T-helper 2 cell (primary cell): ENCODE results near the gene TAGLN2.

Source experiments
- DNase-seq, 5 experiments: peaks; one replicate each; pipeline versions ENCODE4 v3.0.0 to v3.0.0-alpha.2; 2012 to 2022

The TAGLN2 gene

DNA sequence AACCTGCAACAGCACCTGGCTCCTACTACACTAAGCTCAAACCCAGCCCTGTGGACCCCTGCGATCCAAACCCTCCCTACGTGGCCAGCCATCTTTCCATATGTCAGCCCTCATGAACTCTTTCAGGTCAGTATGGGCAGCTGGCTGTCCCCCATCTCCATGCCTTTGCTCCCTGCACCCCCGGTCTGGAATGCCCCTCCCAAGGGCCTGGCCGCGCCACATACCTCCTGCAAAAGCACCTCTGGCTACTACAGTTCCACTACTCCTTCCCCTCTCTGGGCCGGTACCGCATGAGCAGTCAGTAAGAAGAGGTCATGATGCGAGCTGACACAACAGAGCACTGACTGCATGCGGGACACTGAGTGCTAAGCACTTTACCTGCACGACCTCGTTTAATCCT, 10.0 kb upstream of the TAGLN2 start:
- no peak for DNase-seq

DNA sequence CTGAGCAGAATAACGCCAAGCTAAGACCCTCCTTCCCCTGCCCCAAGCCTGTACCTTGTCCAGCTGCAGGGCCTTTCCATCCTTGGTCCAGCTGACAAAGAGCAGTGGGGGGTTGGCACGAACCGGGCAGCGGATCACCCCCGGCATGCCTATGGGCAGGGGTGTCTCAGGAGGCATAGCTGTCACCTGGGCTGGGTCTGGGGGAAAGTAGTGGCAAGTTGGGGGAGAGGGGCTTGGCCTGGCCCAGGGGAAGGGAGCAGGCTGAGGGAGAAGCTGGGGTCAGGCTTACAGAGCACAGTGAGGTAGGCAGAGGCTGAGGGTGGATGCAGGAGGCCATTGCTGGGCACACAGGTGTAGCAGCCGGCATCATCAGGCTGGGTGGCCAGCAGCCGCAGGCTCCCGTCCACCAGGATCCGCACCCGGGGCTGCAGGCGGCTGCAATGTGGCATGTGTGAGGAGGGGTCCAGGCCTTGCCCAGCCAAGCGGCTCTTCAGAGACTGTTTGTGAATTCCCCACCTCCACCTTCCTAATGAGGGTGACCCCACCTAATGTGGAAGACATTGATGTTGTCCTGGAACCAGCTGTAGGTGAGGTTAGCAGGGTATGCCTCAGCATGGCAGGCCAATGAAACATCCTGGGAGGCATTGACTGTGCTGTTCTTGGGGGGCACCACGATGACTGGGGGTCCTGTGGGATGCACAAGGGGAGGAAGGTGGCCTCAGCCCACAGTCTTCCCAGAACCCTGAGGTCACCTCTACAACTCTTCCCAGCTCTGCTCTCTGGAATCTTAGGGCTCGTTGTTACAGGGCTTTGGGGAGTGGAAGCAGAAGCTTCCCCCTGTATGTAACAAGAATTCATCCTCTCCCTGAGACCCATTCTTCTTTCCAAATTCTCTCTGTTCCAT, 9.1 kb upstream of the TAGLN2 start:
- DNase-seq: no peak

DNA sequence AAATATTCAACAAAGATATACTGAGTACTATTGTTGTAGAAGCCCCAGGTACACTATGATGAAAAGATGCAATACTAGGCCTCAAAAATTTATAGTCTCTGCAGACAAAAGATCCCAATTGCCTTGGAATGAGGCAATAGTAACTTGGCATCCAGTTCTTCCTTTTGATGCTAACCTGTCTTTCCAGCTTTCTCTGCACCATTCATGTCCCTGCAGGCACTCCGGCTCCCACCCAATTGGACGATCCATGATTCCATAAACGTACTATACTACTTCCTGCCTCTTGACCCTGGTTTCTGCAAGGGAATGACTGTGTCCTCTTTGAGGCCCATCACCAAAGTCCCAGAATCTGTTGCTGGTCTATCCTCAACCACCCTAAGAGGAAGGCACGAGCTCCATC, 8.0 kb upstream of the TAGLN2 start:
- DNase-seq: no peak

DNA sequence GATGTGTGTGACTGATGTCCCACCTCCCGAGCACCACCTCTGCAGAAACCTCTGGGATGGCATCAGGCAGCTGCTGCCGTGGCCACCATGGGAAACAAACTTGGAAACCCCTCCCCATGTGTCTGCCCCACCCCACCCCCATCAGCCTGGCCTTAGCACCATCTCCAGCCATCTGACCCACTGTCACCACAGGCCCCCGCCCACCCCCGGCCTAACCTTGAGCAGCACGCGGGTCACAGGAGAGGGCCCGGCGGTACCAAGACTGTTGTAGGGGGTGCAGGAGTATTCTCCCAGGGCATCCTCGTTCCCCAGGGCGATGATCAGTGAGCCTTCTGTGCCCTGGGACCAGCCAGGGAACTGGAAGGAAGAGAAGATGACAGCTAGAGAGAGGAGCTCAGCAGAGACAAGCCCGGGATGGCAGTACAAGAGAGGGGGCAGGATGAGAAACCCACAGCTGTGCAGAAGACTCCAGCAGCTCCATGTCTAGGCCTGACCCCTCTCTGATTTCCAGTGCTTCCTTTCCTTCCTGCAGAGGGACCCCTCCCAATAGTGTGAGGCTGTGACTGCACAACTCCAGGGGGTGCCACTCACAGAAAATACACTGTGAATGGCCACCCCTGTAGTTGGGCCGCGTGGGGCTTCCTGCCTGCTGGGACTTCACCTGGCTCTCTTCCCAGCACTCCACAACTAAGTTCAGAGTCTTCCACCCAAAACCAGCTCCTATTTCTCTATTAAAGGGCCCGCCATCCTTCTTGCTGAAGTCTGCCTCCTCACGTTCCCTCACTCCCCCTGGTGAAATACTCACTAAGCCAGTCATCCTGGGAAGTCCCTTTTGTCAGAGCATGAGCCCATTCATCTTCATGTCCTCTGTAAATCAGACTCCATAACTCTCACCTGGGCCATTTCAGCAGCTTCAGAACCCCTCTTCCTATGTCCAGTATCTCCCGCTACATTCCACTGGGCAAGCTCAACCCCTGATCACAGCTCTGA, 7.3 kb upstream of the TAGLN2 start:
- DNase-seq: no peak

DNA sequence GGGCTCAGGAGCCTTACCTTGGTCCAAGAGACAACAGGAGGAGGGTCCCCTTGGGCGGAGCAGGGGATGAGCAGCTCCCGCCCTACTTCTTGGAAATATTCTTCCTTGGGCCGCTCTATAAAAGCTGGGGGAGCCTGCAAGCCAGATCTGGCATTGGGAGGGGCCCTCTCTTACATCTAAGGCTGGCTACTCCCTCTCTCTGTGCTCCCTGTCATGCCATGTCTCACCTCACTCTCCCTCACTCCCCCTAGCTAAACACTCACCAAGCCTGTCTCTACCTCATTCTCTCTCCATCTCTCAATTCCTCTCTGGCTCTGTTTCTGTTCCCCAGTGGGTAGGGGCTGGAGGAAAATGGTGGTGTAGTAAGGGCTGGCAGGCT, 6.5 kb upstream of the TAGLN2 start:
- DNase-seq: no peak

DNA sequence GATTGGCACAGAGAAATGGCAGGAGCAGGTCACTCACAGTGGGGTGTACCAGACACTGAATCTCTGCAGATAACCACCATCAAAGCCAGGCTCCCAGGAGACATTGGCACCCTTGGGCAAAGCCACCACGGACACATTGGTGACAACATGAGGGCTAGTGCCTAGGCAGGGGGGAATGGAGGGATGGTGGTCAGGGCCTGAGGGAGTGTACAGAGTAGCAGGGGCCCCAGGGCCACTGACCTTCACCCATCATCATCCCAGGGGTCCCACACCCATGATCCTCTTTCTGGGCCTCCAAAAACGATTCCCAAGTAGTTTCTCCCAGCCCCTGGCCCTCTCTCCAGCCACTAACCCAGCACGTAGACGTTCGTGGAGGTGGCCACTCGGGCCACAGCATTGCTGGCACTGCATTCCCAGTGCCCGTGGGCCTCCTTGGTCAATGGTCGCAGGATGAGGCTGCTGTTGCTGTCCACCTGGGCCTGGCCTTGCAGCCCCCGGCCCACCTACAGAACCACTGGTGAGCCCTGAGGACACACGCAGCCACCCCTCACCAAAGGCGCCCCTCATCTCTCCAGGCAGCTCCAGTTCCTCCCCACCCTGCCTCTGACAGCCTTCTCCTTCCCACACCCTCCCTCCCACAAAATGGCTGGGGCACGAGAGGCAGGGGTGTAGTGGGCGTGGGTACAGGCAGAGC, 5.9 kb upstream of the TAGLN2 start:
- no peak for DNase-seq

DNA sequence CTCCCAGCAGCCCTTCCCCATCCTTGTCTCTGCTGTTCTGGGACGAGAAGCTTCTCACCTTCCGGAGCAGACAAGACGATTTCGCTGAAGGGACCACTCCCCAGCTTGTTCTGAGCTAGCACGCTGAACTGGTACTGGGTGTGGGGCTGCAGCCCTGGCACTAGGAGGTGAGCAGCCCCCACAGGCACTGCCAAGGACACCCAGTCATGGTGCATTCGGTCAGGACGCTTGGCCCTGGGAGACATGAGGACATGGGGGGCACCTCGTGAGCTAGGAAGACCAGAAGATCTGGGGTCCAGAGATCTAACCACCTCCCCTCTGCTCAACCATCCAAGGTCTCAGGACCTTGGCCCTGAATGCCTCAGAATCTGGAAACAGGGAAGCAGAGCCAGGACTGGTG, 5.3 kb upstream of the TAGLN2 start:
- no peak for DNase-seq

DNA sequence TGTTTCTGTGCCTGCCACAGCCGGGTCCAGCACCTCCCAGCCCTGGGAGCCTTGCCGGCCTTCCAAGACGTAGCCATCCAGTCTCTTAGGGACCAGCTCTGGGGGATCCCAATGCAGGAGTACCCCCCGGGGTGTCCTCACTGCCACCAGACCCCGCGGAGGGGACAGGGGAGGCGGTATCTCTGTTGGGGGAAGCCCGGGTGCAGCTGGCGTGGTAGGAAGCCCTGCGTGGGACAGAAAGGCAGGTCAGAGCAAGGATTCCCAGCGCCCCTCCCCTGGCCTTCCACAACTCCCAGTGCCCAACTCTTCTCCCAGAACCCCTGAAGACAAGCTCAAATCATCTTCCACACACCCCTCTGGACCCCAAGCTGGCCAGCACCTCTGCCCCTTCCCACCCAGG, 4.9 kb upstream of the TAGLN2 start:
- no peak for DNase-seq

DNA sequence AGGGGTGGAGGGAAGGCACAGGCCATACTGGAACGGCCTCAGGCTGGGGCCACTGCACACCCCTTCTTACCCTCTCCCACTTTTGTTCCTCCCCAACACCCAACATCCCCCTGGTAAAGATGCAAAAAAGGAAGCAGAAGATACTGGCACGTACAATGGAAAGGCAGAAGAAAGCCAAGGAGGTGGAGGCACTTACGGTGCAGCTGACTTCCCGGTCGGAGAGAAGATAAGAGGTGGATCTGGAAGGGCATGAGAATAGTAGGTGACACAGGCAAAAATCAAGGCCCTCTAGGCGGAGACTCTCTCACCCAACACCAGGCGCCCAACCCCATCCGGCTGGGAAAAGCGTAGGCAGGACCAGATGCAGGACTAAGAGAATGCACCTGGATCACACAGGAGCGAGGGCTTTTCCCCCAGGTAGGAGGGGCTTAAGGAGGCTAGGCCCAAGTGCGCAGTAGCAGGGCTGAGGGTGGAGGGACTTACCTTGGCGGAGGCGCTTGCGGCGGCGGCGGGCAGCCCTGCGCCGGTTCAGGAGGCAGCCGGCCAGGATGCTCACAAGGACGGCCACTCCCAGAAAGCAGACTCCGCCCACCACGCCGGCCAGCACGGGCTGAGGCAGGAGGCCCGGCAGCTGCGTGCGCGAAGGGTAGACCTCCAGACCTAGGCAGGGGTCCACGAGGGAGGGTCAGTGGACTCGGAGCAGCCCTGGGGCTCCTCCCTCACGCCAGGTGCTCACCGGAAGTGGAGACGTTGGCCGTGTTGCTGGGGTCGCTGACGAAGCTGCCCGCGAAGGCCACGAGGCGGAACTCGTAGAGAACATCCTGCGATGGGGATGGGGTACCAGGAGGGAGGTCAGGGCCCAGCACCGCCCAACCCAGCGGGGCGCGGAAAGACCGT, 4.1 kb upstream of the TAGLN2 start:
- no peak for DNase-seq

DNA sequence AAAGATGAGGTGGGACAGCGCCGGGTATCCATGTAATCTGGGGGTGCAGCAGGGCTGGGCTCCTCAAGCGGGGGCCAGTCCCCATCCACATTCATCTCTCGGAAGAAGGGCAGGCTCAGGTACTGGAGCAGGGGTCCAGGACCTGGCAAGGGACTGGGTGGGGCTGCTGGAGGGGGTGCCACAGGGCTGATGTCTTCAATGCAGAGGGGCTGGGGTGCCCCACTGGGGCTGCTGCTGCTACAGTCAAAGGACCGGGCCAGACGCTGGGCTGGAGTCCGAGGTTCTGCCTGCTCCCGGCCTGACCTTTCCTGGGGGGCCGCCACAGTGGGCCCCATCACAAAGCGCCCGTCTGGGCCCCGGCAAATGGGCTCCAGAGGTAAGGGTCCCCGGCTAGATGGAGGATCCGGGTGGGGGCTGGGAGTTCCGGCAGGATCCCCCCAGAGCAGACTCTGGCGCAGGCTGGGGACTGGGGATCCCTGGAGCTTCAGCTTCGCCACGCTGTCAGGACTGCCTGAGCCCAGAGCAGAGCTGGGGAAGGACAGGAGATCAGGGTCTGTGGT, 3.3 kb upstream of the TAGLN2 start:
- no peak for DNase-seq

DNA sequence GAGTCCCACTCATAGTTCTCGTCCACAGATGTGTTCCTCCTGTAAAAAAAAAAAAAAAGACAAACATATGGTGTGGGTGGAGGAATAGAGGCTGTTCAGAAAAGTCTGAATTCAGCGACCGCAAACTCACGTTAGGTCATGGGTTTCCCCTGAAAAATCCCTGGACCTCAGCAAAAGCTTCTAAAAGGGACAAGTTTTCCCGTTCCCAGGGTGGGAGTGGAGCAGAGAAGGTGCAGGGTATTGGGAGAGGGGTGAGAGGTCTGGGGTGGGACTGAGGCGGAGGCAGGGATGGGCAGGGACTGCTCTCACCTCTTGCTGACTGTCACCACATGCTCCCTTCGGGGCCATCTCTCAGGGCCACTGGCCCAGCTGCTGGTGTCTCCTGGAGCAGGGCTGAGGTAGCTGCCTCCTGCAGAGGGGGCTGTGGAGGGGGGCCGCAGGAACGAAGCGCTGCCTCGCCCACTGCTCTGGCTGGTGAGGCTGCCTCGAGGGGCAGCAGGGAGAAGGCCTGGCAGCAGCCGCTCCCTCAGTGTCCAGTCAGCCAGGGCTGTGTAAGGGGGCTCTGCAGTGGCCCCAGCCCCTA, 2.6 kb upstream of the TAGLN2 start:
- DNase-seq: no peak

DNA sequence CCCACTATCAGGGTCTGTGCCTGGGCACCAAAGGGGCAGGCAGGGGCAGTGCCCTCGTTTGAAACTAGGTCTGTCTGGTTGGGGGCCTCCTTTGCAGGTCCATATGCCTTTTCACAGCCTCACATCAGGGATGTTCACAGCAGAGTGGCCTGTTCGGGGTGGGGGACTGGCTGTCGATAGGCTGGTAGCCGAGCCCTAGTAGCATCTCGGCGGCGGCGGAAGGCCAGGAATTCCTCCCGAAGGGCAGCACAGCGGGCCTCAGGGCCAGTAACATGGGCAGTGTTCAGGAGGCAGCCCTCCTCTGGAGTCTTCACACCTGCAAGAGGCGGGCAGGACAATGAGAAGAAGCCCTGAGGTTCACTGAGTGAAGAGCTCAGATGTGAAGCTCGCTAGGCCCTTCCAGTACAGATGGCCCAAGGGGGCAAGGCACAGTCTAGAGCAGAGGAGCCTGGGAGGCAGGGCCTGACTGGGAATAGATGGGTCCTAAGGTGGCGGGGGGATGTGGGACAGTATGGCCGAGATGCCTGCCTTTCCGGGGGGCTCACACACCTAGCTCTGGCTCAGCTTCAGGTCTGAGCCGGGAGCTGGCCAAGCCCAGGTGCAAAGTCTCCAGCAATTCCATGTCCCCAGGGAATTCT, 2.0 kb upstream of the TAGLN2 start:
- no peak for DNase-seq

DNA sequence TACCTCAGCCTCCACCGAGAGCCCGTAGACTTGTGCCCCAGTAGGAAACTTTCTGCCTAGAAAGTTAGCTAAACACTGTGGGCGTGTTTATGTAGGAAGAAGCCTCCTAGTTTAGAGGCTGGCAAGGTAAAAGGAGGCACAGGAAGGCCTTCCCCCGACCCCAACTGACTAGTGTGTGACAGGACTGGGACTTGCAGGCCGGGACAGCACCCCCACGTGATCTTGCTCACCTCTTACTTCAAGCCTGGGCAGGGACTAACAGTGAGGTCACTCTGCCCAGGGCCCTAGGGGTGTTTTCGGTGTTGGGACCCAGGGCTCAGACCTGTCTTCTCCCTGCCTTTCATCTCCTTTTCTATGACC, 392 bp upstream of the TAGLN2 start:
- DNase-seq: peak in 1 of 5 experiments; percentile 21

DNA sequence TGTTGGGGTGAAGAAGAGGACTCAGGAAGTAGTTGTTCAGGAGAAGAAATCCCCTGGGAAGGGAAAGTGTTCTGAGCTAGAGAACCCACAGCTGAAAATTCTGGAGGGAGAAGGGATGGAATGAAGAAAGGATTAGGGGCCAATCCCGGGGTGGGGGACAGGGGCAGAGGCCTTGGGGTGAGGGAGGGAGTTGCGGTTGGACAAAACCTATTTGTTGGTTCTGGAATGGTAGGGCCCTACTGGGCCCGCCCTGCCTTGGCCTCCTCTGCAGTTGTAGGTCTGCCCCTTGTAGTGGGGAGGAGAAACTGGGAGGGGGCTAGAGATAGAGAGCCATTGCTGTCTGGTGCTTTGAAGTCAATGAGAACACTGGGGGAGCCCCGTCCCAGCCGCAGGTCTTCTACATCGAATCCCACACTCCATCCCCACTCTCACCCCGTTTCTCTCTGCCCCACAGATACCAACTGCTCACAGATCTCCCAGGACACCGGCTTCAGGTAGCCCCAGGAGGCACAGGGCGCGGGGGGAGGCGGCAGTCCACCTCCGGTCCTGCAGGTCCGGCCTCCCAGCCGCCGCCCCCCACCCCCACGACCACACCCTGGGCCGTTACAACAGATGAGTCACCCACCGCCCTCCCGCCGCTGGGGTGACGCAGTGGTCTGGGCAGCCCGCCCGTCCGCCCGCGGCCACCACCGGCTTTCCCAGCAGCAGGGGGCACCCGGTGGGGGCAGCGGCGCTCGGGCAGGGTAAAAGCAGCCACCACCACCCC, 1.1 kb downstream of the TAGLN2 start:
- peak; percentile 38 to 76 (median 65) for DNase-seq

DNA sequence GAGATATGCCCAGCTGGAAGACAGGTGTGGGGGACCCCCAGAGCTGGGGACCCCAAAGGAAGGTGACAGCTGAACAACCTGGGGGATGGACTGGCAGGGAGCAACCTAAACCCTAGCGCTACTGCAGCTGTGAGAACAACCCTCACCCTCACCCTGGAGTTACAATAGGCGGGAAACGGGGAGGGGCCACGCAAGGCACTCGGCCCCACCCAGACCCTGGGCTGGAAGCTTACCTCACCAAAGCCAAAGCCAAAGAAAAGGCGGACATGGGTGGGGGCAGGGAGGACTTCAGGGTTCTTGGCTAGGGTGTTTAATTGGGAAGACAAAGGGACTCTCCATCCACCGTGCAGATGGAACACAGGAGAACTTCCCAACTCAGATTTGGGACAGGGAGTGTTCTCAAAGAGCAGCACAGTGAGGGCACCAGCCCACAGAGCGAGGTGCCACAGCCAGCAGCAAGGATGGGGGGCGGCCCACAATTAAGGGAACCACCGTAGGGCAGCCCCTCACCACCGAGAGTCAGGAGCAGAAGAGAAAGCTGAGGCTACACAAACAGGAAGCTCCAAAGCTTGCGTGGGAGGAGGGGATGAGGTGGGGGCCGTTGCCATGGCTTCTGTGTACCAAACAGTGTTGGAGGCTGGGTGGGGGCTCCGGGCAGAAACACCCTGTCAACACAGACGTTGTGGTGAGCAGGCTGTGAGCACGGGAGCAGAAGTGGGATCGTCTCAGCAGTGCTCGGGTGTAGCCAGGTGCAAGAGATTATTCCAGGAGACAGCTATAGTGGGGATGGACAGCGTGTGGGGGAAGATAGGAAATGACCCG, 1.9 kb downstream of the TAGLN2 start:
- DNase-seq: peak; percentile 71 to 96 (median 90)

DNA sequence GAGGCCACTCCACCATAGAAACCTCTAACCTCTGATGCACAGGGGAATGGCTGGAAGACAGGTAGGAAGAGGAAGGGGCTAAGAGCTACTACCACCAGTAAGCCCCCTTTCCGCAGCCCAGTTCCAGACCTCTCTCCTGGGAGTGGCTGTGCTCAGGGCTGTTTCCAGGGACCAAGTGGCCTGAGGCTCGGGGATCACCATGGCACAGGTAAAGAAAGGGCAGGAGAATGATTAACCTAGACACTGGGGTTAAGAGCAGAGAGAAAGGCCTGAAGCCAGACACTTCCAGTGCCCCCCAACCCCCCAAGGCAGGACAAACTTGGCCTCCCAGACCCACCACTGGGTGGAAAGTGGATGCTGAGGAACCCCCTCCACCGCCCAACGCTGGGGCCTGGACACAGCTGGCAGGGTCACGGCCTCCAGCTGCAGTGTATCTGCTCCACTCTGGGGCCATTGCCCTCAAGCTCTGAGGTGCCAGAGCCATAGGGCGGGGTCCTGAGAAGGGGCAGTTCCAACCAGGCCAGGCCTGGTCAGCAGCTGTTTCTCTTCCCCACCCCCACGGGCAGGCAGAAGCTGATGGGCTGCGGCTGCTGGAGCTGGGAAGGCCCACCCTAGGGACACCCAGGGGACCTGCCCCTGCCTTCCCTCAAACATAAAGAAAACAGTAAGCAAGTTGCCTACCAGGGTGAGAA, 2.6 kb downstream of the TAGLN2 start:
- peak in 1 of 5 experiments; percentile 28 for DNase-seq

DNA sequence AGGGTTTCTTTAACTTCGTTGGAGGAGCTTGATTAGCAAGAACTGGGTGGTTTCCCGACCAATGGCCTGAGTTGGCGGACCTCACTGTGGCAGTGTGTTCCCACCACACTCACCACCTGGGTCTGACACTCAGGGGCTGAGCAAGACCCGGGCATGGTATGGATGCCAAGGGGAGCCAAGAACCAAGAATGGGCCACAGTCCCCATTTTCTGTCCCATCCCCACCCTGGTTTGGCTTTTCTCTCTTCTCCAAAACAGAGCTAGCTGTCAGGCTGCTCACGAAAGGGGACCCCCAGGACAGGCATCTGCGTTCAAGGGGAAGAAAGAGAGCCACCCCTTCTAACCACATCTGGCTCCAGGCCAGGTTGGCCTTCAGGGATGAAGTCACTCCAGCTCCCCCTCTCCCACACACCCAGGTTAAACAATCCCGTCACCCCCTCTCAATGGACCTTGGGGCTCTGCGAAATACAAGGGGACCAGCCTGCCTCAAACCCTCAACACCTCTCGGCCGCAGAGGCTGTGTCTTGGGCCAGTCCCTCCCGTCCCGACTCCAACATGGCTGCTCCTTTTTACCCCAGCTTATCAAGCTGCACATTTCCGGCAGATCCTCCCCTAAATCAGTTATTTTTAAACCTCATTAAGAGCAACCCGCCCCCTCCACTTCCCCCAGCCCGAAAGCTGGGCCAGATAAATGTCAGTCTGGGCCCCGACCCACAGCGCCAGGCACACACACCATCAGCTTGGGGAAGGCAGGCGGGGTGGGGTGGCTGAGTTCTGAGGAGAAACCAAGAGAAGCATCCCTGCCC, 3.4 kb downstream of the TAGLN2 start:
- peak in 2 of 5 experiments; percentile 36 to 72 for DNase-seq
